T47D (cell line): ENCODE data around the gene THEMIS.
"Not testable (repeated sequence)": the region's sequence is repeated elsewhere in the genome, so short reads cannot be mapped to it uniquely, and the experiment has no call there.

ENCODE experiments used
- DNase-seq, 2 experiments: peaks; one replicate each; pipeline versions ENCODE4 v3.0.0 to v3.0.0-alpha.2; 2011 to 2012; ENCODE audit warnings: low read depth in 1 of 2, low spot score in 1 of 2
- JUND ChIP-seq: IDR thresholded peaks from 2 replicates; pipeline ENCODE4 v1.6.1; 2012; ENCODE audit warnings: low read depth
- in situ Hi-C: cut with HindIII; loops from 2 replicates; pipeline ENCODE4 v1.10.0; 2016; ENCODE audit warnings: low sequenced_read_pairs, low pct_unique_long_range_greater_than_20kb

THEMIS gene

DNA sequence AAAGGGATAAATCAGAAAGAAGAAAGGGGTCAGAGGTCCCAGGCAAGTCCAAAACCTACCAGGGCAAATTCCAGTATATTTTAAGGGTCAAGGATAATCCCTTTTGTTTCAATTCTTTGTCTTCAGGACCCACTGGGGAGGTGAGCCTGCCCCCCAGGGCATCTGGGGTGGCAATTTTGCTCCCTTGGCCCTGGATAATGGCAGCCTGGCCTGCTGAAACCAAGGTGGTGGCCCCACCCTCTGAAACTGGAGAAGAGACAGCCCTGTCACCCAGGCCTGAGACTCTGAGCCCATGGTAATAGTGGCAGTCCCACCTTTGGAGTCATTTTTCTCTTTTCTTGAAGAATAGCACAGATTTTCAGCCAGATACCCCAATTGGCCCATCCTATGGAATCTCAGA, 205.8 kb downstream of the THEMIS start:
- no peak for TF ChIP-seq JUND
- in situ Hi-C loops: no loop called here
- DNase-seq: no peak

DNA sequence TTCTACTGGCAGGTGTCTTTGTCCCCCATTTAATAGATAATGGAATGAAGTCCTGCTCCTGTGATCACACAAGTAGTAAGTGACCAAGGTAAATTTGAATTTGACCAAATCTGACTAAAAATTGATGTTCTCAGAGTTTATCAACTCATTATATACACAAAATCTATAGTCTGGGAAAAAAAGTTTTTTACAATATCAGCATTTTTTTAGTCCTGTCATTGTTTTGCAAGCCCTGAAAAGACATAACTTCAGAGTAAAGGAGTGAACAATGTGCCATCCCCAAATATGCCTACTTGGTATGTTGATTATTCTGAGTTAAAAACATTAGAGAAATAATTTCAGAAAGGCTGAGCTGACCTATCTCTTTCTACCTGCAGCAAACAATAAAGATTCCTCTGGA, 209.7 kb downstream of the THEMIS start:
- in situ Hi-C loops: no loop called here
- TF ChIP-seq JUND: no peak
- DNase-seq: no peak

DNA sequence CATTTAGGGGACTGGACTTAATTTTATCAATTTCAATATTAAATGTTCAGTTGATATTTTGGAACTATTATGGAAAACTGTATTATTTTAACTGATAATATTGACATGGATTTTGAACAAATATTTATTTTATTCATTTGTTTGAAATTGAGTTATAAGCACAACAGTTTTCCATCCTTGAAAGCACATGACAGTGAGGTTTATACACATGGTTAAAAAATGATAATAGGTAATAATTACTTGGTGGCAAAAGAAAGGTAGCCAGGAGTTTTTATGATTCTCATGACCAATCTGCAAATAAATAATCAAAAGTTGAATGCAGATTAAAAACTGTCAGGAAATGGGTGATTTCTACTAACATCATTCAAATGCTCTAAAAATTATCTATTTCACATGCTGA, 210.3 kb downstream of the THEMIS start:
- TF ChIP-seq JUND: no peak

DNA sequence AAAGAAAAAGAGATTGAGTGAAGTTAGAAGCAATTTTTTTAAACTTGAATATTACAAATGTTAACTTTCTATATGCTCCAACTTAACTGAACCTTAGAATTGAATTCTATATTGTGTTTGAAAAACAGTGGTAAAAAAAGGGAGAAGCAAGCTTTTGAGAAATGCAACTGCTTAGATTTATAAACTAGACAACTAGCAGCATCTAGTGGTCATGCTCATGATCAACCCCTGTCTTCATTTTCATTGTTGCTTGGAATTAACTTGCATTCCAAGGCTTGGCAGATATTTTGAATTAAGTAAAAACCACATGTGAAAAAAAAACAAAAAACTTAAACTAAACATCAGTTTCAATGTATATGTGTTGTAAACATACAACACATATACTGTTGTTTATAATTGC, 210.8 kb downstream of the THEMIS start:
- peak; percentile 4 to 33 for DNase-seq
- in situ Hi-C loops: no loop called here

More for the DNA sequence above, 210.3 kb downstream of the THEMIS start:
- no peak for DNase-seq
- in situ Hi-C loops: no loop called here

DNA sequence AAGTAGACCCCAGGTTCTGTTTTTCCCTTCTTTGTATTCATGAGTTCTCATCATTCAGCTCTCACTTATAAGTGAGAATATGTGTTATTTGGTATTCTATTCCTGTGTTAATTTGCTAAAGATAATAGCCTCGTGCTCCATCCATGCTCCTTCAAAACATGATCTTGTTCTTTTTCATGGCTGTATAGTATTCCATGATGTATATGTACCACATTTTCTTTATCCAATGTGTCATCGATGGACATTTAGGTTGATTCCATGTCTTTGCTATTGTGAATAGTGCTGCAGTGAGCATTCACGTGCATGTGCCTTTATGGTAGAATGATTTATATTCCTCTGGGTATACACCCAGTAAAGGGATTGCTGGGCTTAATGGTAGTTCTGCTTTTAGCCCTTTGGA, 213.4 kb downstream of the THEMIS start:
- DNase-seq, in situ Hi-C loops: not testable (repeated sequence)

More for the DNA sequence above, 210.8 kb downstream of the THEMIS start:
- no peak for TF ChIP-seq JUND

DNA sequence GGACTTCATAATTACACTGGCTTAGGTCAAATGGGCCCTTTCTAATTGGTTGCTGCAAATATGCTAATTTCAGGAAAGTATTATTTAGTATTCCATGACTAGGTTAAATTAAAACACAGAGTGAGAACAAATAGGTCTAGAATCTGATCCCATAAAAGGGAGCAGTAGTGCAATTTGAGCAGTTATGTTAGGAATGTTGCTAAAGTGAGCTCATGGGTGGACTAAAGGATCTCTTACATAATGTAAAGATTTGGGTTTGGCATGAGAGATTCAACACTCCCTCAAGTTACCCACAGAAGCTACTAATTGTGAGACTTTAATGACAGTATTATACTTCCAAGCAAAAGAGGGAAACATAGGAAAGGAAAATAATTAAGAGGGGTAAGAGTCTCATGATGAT, 214.8 kb downstream of the THEMIS start:
- in situ Hi-C loops: no loop called here
- no peak for TF ChIP-seq JUND
- no peak for DNase-seq

DNA sequence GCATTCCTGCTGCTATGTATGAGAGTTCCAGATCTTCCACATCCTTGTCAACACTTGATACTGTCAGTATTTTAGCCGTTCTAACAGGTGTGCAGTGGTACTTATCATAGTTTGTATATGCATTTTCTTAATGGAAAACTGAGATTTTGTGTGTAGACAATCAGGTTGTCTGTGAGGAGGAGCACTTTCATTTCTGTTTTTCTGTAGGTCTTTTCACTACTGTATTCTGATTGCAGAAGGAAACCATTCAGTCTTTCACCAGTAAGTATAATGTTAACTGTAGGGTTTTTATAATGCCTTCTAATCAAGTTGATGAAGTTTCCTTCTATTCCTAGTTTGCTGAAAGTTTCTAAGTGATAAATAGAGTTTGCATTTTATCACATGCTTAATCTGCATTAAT, 216.4 kb downstream of the THEMIS start:
- in situ Hi-C loops: no loop called here
- TF ChIP-seq JUND: no peak
- DNase-seq: no peak
